K562 (cell line): ENCODE results near the gene ADARB2. TPM values are rescaled to one million over a fixed set of nuclear protein-coding genes. Genes with fewer than 3 reads are reported as not detected.

Experiments used
- ATAC-seq: fragments of 200-7000 bp; cut with Tn5 transposase; 3 replicates; pipeline ENCODE4 v1.9.1; 2020; ENCODE audit warnings: moderate library complexity
- BruUV-seq: library from RNA; stranded (reverse); fragments of 400-500 nt; replicated peaks from 2 replicates; lab custom pipeline; 2021; lab: Mats Ljungman, UMichigan
- CTCF ChIA-PET: fragments of 300-600 bp; formaldehyde crosslinking; extraction: SDS; loops from one replicate; lab custom pipeline; 2021; ENCODE audit warnings: low intra/inter-chr PET ratio; lab: Yijun Ruan, JAX
- POLR2A ChIA-PET: fragments of 300-600, 350-650 bp; sonication (Branson Sonifier 250); formaldehyde crosslinking; extraction: SDS; loops from one replicate; lab custom pipeline; 2021; ENCODE audit warnings: antibody characterized with exemption, inconsistent platforms; lab: Yijun Ruan, JAX
- DNase-seq, 4 experiments: peaks; one replicate each; pipeline versions ENCODE4 v3.0.0 to v3.0.0-alpha.2; 2011 to 2018; ENCODE audit warnings: low spot score in 3 of 4, mixed read lengths in 3 of 4; ENCODE audit errors: extremely low read depth in 1 of 4
- FAIRE-seq: peaks from 2 replicates; lab custom pipeline; 2011; peaks lifted over from hg19 to GRCh38; lab: Jason Lieb, UNC
- H2AFZ ChIP-seq: 2 replicates; pipeline ENCODE4 v1.6.0; 2011; ENCODE audit warnings: low read depth, low read length, control low read depth, inconsistent platforms
- H3K27ac ChIP-seq: fragments of 200-600 bp; 3 replicates; pipeline ENCODE4 v1.8.0; 2011; ENCODE audit warnings: low read depth, mild to moderate bottlenecking, control low read depth, inconsistent platforms, low read length, moderate library complexity, mixed read lengths; ENCODE audit errors: extremely low read depth
- H3K27me3 ChIP-seq, 2 experiments: fragments of 300-600 bp in 1 of 2; 2 replicates in 1 of 2; 3 replicates in 1 of 2; pipeline versions ENCODE4 v1.6.0 to v1.8.0; 2011; ENCODE audit warnings: inconsistent platforms in 2 of 2, low read length in 2 of 2, mild to moderate bottlenecking in 1 of 2, mixed read lengths in 1 of 2, moderate library complexity in 1 of 2; ENCODE audit not compliant: control insufficient read depth in 2 of 2, insufficient read depth in 2 of 2
- H3K36me3 ChIP-seq: fragments of 300-600 bp; 3 replicates; pipeline ENCODE4 v1.8.0; 2011; ENCODE audit warnings: mild to moderate bottlenecking, low read length, inconsistent platforms; ENCODE audit not compliant: control insufficient read depth, insufficient read depth
- H3K4me1 ChIP-seq, 2 experiments: fragments of 200-600 bp in 1 of 2; replicated peaks in 1 of 2; 2 replicates in 1 of 2; 3 replicates in 1 of 2; pipeline versions ENCODE4 v1.5.1 to v1.8.0; 2011; ENCODE audit warnings: inconsistent platforms in 2 of 2, low read length in 2 of 2, mild to moderate bottlenecking in 1 of 2, mixed read lengths in 1 of 2, moderate library complexity in 1 of 2; ENCODE audit not compliant: control insufficient read depth in 2 of 2, insufficient read depth in 2 of 2
- H3K4me2 ChIP-seq: 2 replicates; pipeline ENCODE4 v1.6.1; 2011; ENCODE audit warnings: low read length, control low read depth, inconsistent platforms, mixed read lengths; ENCODE audit not compliant: insufficient read depth
- H3K4me3 ChIP-seq: fragments of 200-600 bp; sonication (generic), shearing (Covaris generic); 2 replicates; pipeline ENCODE4 v1.5.1; 2016; ENCODE audit warnings: control low read depth, inconsistent platforms
- H3K79me2 ChIP-seq: fragments of 200-600 bp; 3 replicates; pipeline ENCODE4 v1.8.0; 2011; ENCODE audit warnings: low read length, inconsistent platforms; ENCODE audit not compliant: control insufficient read depth, insufficient read depth
- H3K9ac ChIP-seq, 2 experiments: 2 replicates each; pipeline versions ENCODE4 v1.6.0 to v1.6.1; 2011; ENCODE audit warnings: low read depth in 2 of 2, low read length in 2 of 2, control low read depth in 1 of 2, inconsistent platforms in 1 of 2, mild to moderate bottlenecking in 1 of 2, mixed read lengths in 1 of 2; ENCODE audit not compliant: insufficient read depth in 1 of 2
- H3K9me1 ChIP-seq: one replicate; pipeline ENCODE4 v1.6.0; 2011; ENCODE audit warnings: inconsistent platforms, mild to moderate bottlenecking, low read length, moderate library complexity; ENCODE audit not compliant: control insufficient read depth, insufficient read depth
- H3K9me3 ChIP-seq: replicated peaks from 2 replicates; pipeline ENCODE4 v1.5.1; 2011; ENCODE audit warnings: low read depth, low read length, inconsistent platforms; ENCODE audit not compliant: control insufficient read depth, insufficient read depth
- H4K20me1 ChIP-seq: replicated peaks from 2 replicates; pipeline ENCODE4 v1.6.1; 2011; ENCODE audit warnings: low read length, inconsistent platforms, mixed read lengths; ENCODE audit not compliant: control insufficient read depth, insufficient read depth
- KAT7 ChIP-seq: sonication (generic); formaldehyde crosslinking; IDR thresholded peaks from 2 replicates; pipeline ENCODE4 v1.8.0; 2022; ENCODE audit warnings: missing genetic modification reagents, mild to moderate bottlenecking, borderline replicate concordance
- TSHZ1 ChIP-seq: fragments of 250-450 bp; sonication (Bioruptor Pico); IDR thresholded peaks from 2 replicates; pipeline ENCODE4 v1.4.0; 2020; ENCODE audit warnings: mild to moderate bottlenecking, moderate library complexity
- ZEB2 ChIP-seq: fragments of 450-650 bp; IDR thresholded peaks from 2 replicates; pipeline ENCODE4 v1.6.1; 2016
- WGBS: fragments of 100-300 bp; shearing (Covaris generic); methylation state at CpG from one replicate; pipeline ENCODE4 v1.1.6; 2016; ENCODE audit warnings: low coverage, mixed read lengths; ENCODE audit not compliant: insufficient coverage; ENCODE audit errors: missing lambda C conversion rate; 5-methylcytosine and 5-hydroxymethylcytosine counted together
- in situ Hi-C: fragments of 300-500 bp; cut with MboI; formaldehyde crosslinking; loops from 4 replicates; pipeline ENCODE4 v1.15.0; 2018; ENCODE audit warnings: inconsistent platforms, mixed read lengths
- intact Hi-C: fragments of 100-400 bp; cut with micrococcal nuclease; formaldehyde crosslinking; loops from 2 replicates; pipeline ENCODE4 v1.14.2; 2022
- polyA plus RNA-seq, 8 experiments: library from polyadenylated mRNA; depleted of rRNA in 4 of 8; stranded (reverse) in 5 of 8; unstranded in 3 of 8; fragments of >200 nt; fragmentation: Nextera tagmentation in 2 of 8; fragmentation: Illumina TruSeq in 1 of 8; extraction: Ambion mirVana in 2 of 8; extraction: Trizol in 1 of 8; gene quantifications; 2 replicates each; pipeline versions ENCODE4 v1.2.1 to v1.2.3, GENCODE V29; 2011 to 2014; ENCODE audit warnings: inconsistent platforms in 1 of 8, missing spikeins in 1 of 8
- total RNA-seq, 7 experiments: library from RNA; depleted of rRNA in 6 of 7; stranded (reverse); fragments of >200 nt in 6 of 7; fragmentation: Illumina TruSeq in 2 of 7; extraction: Trizol in 2 of 7; gene quantifications; 2 replicates each; pipeline versions ENCODE4 v1.2.1 to v1.2.3, GENCODE V29; 2011 to 2021; ENCODE audit warnings: low replicate concordance in 1 of 7

The ADARB2 gene
- total and polyA plus RNA-seq, 9 of the 15 experiments (the other 6 are each of a cell fraction or from before 2014, with no cell fraction given): not detected

- no peak for ATAC-seq
- Histone ChIP-seq H3K9me1 (no peaks in the 10 kb centered on the region), H3K36me3 (no peaks in the 10 kb centered on the region), H3K4me3 (no peak overlapping the region), H4K20me1 (0 out of 2 replicates have a peak, but pooled peaks cover 5% of the 10 kb centered on the region), H3K27ac (no peak overlapping the region), H2AFZ (no peak overlapping the region), H3K9me3 (no peaks in the 10 kb centered on the region), H3K9ac (no peak overlapping the region), H3K27me3 (peaks cover 0 to 29% of the 10 kb centered on the region in 2 experiments; a peak in 2 of 5 replicates), H3K4me1 (no peaks in the 10 kb centered on the region), H3K4me2 (no peak overlapping the region), H3K79me2 (no peaks in the 10 kb centered on the region)
- in situ Hi-C loops: no loop called here
- DNase-seq: no peak
- BruUV-seq: no TSS peak
- WGBS: under 1% methylated on average over 12 of the region's 12 CpGs
- intact Hi-C loops: no loop called here
- ChIA-PET POLR2A (interaction anchor here (1.3 kb wide), 1 partner anchor 10 kb away, joined by 3 read pairs; no protein-coding TSS in a partner anchor), CTCF (no interaction called here)
- TF ChIP-seq KAT7 (CRISPR knock-in tag) (no peak), ZEB2 (no peak), TSHZ1 (CRISPR knock-in tag) (no peak)
- FAIRE-seq: no peak
Measured at GRCh38 chr10:1648648-1649047, 88.7 kb downstream of the ADARB2 start.
